HG03066 (cell line): ENCODE measurements around the gene CHI3L2.
"Not testable (repeated sequence)": the region's sequence is repeated elsewhere in the genome, so short reads cannot be mapped to it uniquely, and the experiment has no call there.

ENCODE experiments used
- ATAC-seq: cut with Tn5 transposase; IDR thresholded peaks from one replicate; pipeline ENCODE4 v1.9.1; 2021; ENCODE audit warnings: low read depth; ENCODE audit not compliant: unreplicated experiment

CHI3L2 gene

GRCh38 chr1:111201275-111202090, 26.0 kb upstream of the CHI3L2 start:
- no peak for ATAC-seq

GRCh38 chr1:111202366-111202706, 25.2 kb upstream of the CHI3L2 start:
- ATAC-seq, result no peak

- no peak for ATAC-seq
These were observed 24.5 kb upstream of the CHI3L2 start for GRCh38 chr1:111202707-111203623.

DNA sequence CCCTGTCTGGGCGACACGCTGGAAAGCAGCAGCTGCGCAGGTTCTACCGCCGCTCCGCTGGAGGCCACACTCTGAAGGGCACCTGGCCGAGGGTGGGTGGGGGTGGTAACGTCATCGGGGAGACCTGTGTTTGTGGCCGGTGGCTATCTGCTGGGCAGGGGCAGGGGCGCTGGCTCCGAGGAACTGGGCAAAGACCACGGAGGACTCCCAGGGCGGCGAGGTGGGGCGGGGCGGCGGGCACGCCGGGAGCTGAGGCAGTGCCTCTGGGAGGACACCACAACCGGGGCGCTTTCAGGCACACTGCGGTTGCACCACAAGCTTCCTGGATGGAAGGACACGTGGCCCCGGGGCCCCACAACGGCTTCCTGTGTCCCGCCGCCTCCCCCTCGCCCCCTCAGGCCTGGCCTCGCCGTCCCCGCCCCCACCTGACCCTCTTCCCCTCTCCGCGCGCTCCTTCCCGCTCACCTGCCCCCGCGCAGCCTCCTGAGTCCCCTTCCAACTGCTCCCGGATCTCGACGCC, 23.8 kb upstream of the CHI3L2 start:
- peak; percentile 59 for ATAC-seq

GRCh38 chr1:111204201-111204982, 23.1 kb upstream of the CHI3L2 start:
- peak; percentile 66 for ATAC-seq

DNA sequence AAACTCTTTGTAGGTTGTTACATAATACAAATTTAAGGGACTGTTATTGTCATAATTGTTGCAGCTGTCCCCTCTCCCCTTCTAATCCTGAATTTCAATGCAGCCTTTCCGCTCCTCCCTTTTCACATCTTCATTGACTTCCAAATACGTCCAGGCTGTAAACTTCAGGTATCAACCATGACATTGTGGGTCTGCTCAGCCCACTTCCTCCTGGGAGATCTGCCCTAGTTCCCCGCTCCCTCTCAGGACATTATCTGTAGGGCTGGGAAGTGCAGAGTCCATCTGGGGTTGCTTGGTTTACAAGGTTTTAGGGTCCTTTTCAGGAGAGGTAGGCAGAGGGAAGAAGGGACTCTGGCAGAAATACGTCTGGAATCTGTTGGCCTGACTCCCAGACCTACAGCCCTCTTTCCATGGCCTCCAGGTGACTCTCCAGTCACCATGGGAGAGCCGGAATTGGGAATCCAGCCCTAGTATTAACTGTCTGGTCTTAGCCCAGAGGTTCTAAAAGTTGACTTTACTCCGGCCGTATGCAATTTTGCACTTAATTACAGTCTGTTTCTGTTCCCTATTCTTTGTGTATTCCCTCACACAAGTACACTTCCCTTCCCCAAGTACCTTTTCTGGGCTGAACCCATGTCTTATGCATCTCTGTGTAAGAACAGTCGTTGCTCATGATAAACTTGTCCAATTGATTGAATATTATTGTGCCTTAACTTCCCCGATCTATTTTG, 22.4 kb upstream of the CHI3L2 start:
- ATAC-seq, result no peak

GRCh38 chr1:111205714-111206050, 21.8 kb upstream of the CHI3L2 start:
- no peak for ATAC-seq

DNA sequence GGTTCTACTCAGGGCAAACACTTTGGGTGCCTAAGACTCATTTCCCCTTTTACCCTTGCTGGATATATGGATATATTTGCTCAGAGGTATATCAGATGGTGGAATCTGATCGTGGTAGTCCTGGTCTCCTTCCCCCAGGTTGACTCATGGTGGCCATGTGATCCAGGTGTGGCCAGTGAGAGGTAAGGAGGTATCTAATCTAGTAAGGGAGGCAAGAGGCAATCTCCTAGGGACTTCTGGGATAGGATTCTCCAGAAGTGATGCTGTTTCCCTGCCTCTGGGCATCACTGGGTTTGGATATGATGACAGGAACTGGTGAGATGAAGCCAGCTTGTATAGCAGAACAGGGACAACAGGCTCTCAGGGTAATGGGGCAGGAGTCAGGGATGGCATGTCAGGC, 18.6 kb upstream of the CHI3L2 start:
- no peak for ATAC-seq

DNA sequence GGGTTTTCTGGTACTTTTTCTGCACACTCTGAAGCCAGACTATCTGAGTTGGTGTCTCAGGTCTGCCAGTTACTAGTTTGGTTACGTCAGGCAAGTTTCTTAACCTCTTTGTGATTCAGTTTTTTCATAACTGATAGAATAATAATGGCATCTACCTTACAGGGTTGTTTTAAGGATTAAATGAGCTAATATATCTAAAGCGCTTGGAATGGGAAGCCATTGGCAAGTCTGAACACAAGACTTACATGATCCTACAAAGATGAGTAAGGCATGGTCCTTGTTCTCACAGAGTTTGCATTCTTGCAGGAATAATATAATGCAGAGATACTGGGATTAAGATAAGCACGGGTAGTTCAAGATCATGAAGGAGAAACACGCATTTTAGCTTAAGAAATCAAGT, 17.9 kb upstream of the CHI3L2 start:
- ATAC-seq, result no peak

- no peak for ATAC-seq
These were observed 15.6 kb upstream of the CHI3L2 start for GRCh38 chr1:111211921-111212320.

DNA sequence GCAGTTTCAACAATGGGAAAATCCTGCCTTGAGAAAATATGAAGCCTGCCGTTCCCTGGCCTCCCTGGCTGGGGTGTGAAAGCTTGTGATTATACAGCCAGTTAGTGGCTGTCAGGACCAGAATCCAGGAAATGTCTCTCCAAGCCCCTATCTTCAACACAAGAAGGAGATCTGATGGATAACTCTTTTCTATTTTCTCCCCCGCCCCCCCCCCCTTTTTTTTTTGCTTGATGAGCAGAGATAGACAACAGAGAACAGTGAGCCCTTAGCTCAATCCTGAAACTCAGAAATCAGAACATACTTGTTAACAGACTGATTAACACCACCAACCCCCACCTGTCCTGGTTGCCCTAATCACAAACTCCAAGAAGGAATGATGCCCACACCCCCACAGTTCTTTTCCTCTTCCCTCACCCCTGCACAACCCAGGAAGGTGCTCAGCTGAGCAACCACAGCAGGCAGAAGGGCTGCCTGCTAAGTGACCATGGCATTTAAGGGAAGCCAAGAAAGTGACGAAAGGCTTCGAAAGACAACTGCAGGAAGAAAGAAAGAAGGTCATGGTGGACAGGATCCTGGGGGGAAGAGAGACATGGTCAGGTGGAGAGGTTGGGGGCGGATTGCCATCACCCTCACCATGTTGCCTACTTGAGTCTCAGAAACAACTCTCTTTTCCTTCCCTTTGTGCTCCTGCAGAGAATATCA, 14.7 kb upstream of the CHI3L2 start:
- no peak for ATAC-seq

GRCh38 chr1:111213412-111213811, 14.1 kb upstream of the CHI3L2 start:
- ATAC-seq, result no peak

DNA sequence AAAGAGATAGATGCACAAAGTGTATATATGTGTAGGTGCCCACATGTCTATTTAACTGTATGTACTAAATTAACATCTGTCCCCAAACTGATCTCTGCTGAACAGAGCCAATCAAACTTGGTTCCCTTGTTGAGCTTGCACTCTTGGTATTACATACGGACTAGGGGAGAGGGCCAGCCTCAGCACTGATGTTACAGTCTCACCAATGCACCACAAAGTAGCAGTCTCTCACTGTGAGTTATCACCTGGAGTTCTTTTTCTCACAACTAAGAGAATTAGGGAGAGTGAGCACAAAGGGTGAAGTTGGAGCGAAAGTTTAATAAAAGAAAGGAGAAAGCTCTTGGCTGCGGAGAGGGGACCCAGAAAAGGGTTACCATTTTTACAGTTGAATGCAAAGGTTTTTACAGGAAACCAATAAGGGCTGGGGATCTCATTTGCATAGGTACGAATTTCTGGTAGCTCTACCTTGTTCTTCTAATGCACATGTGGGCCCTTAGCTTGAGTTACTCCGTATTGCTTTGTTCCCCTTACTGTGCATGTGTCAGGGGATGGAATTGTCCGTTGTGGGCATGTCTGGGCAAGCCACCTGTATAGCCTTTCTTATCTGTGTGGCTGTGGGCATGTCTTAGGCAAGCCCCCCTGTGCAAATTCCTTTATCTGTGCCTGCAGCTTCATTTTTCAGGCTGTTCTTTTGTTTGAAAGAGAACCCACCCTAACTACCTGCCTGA, 13.3 kb upstream of the CHI3L2 start:
- no peak for ATAC-seq

- no peak for ATAC-seq
These were observed 12.6 kb upstream of the CHI3L2 start for GRCh38 chr1:111214884-111215283.

DNA sequence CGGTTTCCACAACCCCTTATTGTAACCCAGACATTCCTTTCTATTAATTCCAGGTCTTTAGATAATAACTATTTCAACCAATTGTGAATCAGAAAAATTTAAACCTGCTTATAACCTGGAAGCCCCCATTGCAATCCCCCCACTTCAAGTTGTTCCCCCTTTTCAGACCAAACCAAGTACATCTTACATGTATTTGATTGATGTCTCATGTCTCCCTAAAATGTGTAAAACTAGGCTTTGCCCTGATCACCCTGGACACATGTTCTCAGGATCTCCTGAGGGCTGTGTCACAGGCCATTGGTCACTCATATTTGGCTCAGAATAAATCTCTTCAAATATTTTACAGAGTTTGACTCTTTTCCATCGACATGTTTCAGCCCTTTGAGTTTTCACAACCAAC, 12.2 kb upstream of the CHI3L2 start:
- not testable (repeated sequence) for ATAC-seq

GRCh38 chr1:111216751-111217150, 10.8 kb upstream of the CHI3L2 start:
- ATAC-seq, result no peak

- no peak for ATAC-seq
These were observed 10.2 kb upstream of the CHI3L2 start for GRCh38 chr1:111217183-111217910.
